Transverse colon (tissue), 4 donors: ENCODE results near the gene DCAF15.

Source experiments
- CTCF ChIP-seq, 5 experiments: fragments of 200-600 bp in 3 of 5; fragments of 450-650 bp in 2 of 5; sonication (generic) in 3 of 5; IDR thresholded peaks; 1 replicate in 2 of 5; 2 replicates in 3 of 5; pipeline ENCODE4 v1.5.1; 2016 to 2017; ENCODE audit warnings: antibody characterized with exemption in 5 of 5, inconsistent platforms in 3 of 5, mild to moderate bottlenecking in 2 of 5, moderate library complexity in 1 of 5
- POLR2A ChIP-seq: fragments of 450-650 bp; IDR thresholded peaks from one replicate; pipeline ENCODE4 v1.6.1; 2016; ENCODE audit warnings: antibody characterized with exemption, mild to moderate bottlenecking, moderate library complexity
- POLR2AphosphoS5 ChIP-seq, 3 donors: sonication (generic); formaldehyde crosslinking; IDR thresholded peaks; one replicate each; pipeline ENCODE4 v1.6.1; 2016; ENCODE audit warnings: antibody characterized with exemption in 3 of 3

- no peak for TF ChIP-seq CTCF (IDR thresholded peaks at IDR 0.05)
- TF ChIP-seq POLR2A: peak; percentile 71
- TF ChIP-seq POLR2AphosphoS5 (IDR thresholded peaks at IDR 0.05): peak; percentile 48 to 69 (median 67)
These were observed 54.7 kb downstream of the DCAF15 start for GRCh38 chr19:14006766-14007562.
